Body of pancreas (tissue), 4 donors: ENCODE data around the gene KMT2B. TPM values are rescaled to one million over a fixed set of nuclear protein-coding genes. Genes with fewer than 3 reads are reported as not detected.

Experiments
- ATAC-seq: fragments of 150-250 bp; one replicate; pipeline ENCODE4 v1.9.1; 2016
- DNase-seq, 4 donors: peaks; one replicate each; pipeline ENCODE4 v3.0.0-alpha.2; 2019
- H3K27ac ChIP-seq, 4 donors: fragments of 200-600 bp; sonication (generic); 1 replicate in 3 of 4; 2 replicates in 1 of 4; pipeline versions ENCODE4 v1.5.1 to v1.6.1; 2016 to 2019; ENCODE audit warnings: mild to moderate bottlenecking in 1 of 4, mixed read lengths in 1 of 4, moderate library complexity in 1 of 4
- H3K27me3 ChIP-seq, 2 donors: fragments of 200-600 bp; sonication (generic); one replicate each; pipeline ENCODE4 v1.6.0; 2016; ENCODE audit warnings: mild to moderate bottlenecking in 1 of 2
- H3K36me3 ChIP-seq, 2 donors: fragments of 200-600 bp; sonication (generic); replicated peaks in 1 of 2; 2 replicates each; pipeline ENCODE4 v1.5.1; 2016; ENCODE audit warnings: low read depth in 2 of 2; ENCODE audit not compliant: insufficient read depth in 1 of 2
- H3K4me1 ChIP-seq: fragments of 200-600 bp; sonication (generic); one replicate; pipeline ENCODE4 v1.6.0; 2016
- H3K4me3 ChIP-seq, 2 donors: fragments of 200-600 bp; sonication (generic); 1 replicate in 1 of 2; 2 replicates in 1 of 2; pipeline ENCODE4 v1.5.1; 2016 to 2019
- H3K9me3 ChIP-seq, 3 donors: fragments of 200-600 bp; sonication (generic); 1 replicate in 2 of 3; 2 replicates in 1 of 3; pipeline ENCODE4 v1.5.1; 2016
- POLR2A ChIP-seq, 3 donors: fragments of 450-650 bp; IDR thresholded peaks; one replicate each; pipeline ENCODE4 v1.6.1; 2016; ENCODE audit warnings: antibody characterized with exemption in 3 of 3, mild to moderate bottlenecking in 2 of 3
- WGBS, 2 donors: methylation state at CpG; one replicate each; pipeline ENCODE4 v1.1.5; 2017; 5-methylcytosine and 5-hydroxymethylcytosine counted together
- intact Hi-C: fragments of 100-400 bp; cut with DNase I; formaldehyde crosslinking; loops from one replicate; pipeline ENCODE4 v1.15.1; 2023
- total RNA-seq, 2 donors: library from RNA; depleted of rRNA; stranded (reverse); fragments of >200 nt; gene quantifications; one replicate each; pipeline ENCODE4 v1.1.0, GENCODE V29; 2016
- TF ChIP-seq, protein P1 (sequence below), 7 experiments: fragments of 450-650 bp in 4 of 7; fragments of 200-600 bp in 3 of 7; sonication (generic) in 3 of 7; IDR thresholded peaks; one replicate each; pipeline ENCODE4 v1.5.1; 2016 to 2019; ENCODE audit warnings: antibody characterized with exemption in 7 of 7

KMT2B gene
- total RNA-seq, 2 donors from 2014 or later = 18.7 to 31.6 TPM

DNA sequence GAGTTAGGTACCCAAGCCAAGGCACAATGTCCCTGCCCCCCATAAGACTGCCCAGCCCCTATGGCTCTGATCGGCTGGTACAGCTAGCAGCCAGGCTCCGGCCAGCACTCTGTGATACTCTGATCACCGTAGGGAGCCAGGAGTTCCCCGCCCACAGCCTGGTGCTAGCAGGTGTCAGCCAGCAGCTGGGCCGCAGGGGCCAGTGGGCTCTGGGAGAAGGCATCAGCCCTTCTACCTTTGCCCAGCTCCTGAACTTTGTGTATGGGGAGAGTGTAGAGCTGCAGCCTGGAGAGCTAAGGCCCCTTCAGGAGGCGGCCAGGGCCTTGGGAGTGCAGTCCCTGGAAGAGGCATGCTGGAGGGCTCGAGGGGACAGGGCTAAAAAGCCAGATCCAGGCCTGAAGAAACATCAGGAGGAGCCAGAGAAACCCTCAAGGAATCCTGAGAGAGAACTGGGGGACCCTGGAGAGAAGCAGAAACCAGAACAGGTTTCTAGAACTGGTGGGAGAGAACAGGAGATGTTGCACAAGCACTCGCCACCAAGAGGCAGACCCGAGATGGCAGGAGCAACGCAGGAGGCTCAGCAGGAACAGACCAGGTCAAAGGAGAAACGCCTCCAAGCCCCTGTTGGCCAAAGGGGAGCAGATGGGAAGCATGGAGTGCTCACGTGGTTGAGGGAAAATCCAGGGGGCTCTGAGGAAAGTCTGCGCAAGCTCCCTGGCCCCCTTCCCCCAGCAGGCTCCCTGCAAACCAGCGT is 3.0 kb upstream of the KMT2B start:
- Histone ChIP-seq H3K27ac (no peak overlapping the region), H3K9me3 (no peaks in the 10 kb centered on the region), H3K27me3 (no peaks in the 10 kb centered on the region), H3K4me1 (peaks cover 30% of the 10 kb centered on the region), H3K36me3 (no peaks in the 10 kb centered on the region), H3K4me3 (no peak overlapping the region)
- no peak for TF ChIP-seq POLR2A (IDR thresholded peaks at IDR 0.05)
- TF ChIP-seq, protein P1, sequence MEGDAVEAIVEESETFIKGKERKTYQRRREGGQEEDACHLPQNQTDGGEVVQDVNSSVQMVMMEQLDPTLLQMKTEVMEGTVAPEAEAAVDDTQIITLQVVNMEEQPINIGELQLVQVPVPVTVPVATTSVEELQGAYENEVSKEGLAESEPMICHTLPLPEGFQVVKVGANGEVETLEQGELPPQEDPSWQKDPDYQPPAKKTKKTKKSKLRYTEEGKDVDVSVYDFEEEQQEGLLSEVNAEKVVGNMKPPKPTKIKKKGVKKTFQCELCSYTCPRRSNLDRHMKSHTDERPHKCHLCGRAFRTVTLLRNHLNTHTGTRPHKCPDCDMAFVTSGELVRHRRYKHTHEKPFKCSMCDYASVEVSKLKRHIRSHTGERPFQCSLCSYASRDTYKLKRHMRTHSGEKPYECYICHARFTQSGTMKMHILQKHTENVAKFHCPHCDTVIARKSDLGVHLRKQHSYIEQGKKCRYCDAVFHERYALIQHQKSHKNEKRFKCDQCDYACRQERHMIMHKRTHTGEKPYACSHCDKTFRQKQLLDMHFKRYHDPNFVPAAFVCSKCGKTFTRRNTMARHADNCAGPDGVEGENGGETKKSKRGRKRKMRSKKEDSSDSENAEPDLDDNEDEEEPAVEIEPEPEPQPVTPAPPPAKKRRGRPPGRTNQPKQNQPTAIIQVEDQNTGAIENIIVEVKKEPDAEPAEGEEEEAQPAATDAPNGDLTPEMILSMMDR (IDR thresholded peaks at IDR 0.05) = no peak
- no peak for DNase-seq
- 73 to 77% methylated on average over 9 to 11 of the region's 14 CpGs for WGBS, 2 donors
- intact Hi-C loops = loop anchor here (10.0 kb wide), 1 partner anchor 160 kb away; no protein-coding TSS in a partner anchor
- no peak for ATAC-seq

DNA sequence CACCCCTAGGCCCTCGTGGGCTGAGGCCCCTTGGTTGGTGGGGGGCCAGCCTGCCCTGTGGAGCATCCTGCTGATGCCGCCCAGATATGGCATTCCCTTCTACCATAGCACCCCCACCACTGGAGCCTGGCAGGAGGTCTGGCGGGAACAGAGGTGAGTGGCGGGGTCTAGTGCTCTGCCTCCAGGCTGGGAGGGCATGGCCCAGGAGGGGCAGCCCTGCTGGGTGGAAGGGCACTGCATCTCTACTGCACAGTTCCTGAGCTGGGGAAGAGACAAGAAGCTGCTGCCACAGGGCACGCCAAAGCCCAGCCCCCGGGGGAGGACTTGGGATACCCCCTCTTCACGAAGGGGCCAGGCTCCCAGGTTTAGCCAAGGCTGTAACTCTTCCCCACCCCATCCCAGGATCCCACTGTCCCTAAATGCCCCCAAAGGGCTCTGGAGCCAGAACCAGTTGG is 2.4 kb upstream of the KMT2B start:
- peaks cover 2 to 4% of the 10 kb centered on the region in 2 donors for H3K36me3 ChIP-seq
- WGBS, 2 donors = 74 to 88% methylated on average over 5 of the region's 7 CpGs
- H3K27me3 ChIP-seq = no peaks in the 10 kb centered on the region
- TF ChIP-seq, protein P1 (IDR thresholded peaks at IDR 0.05) = no peak
- no peak for TF ChIP-seq POLR2A (IDR thresholded peaks at IDR 0.05)
- no peak overlapping the region for H3K4me3 ChIP-seq
- DNase-seq (no peak), ATAC-seq (no peak)
- H3K27ac ChIP-seq = peak overlapping the region in 3 of 4 donors; percentile 51 to 90 (median 85)
- no peaks in the 10 kb centered on the region for H3K9me3 ChIP-seq
- H3K4me1 ChIP-seq = peaks cover 34% of the 10 kb centered on the region
- intact Hi-C loops = loop anchor here (10.0 kb wide), 1 partner anchor 161 kb away; no protein-coding TSS in a partner anchor

DNA sequence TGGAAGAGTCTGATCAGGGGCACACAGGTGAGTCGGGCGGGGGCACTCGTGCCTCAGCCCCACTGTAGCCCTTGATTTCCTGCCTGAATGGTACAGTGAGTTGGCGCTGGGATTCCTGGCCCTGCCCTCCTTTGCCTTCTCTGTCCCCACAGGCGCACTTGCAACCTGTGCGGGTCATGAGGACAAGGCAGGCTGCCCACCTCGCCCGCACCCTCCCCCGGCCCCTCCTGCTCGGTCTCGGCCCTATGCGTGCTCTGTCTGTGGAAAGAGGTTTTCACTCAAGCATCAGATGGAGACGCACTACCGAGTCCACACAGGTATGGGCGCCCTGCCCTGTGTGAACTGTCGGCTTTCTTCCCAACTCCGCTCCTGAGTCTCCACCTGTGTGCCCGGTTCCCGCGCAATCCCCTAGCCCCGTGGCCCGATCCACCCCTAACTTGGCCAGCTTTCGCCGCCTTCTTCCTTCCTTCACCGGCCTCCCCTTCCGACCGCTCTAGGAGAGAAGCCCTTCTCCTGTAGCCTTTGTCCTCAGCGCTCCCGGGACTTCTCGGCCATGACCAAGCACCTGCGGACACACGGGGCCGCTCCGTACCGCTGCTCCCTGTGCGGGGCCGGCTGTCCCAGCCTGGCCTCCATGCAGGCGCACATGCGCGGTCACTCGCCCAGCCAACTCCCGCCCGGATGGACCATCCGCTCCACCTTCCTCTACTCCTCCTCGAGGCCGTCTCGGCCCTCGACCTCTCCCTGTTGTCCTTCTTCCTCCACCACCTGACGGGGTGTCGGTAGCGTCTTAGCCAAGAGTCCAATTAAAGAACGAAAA is 1.6 kb upstream of the KMT2B start:
- intact Hi-C loops = loop anchor here (10.0 kb wide), 1 partner anchor 161 kb away; no protein-coding TSS in a partner anchor
- Histone ChIP-seq H3K4me3 (peak overlapping the region; percentile 7 to 50), H3K27me3 (no peaks in the 10 kb centered on the region), H3K9me3 (no peaks in the 10 kb centered on the region), H3K4me1 (peaks cover 34% of the 10 kb centered on the region), H3K36me3 (peaks cover 2 to 4% of the 10 kb centered on the region in 2 donors), H3K27ac (peak overlapping the region; percentile 68 to 91 (median 88))
- peak; percentile 67 to 78 (median 72) for DNase-seq
- 0 to 1% methylated on average over 40 to 52 of the region's 52 CpGs for WGBS, 2 donors
- ATAC-seq = peak; percentile 24
- TF ChIP-seq, protein P1 (IDR thresholded peaks at IDR 0.05) = no peak
- peak in 2 of 3 donors; percentile 61 to 64 for TF ChIP-seq POLR2A (IDR thresholded peaks at IDR 0.05)

- H3K36me3 ChIP-seq = peaks cover 2 to 4% of the 10 kb centered on the region in 2 donors
- H3K27ac ChIP-seq = peak overlapping the region; percentile 68 to 91 (median 88)
- no peaks in the 10 kb centered on the region for H3K9me3 ChIP-seq
- WGBS, 2 donors = 0% methylated on average over 10 to 74 of the region's 77 CpGs
- peak in 1 of 3 donors; percentile 25 for TF ChIP-seq POLR2A (IDR thresholded peaks at IDR 0.05)
- TF ChIP-seq, protein P1 (IDR thresholded peaks at IDR 0.05) = peak; percentile 85 to 99 (median 93)
- DNase-seq (peak; percentile 96 to 98 (median 98)), ATAC-seq (peak; percentile 89)
- no peaks in the 10 kb centered on the region for H3K27me3 ChIP-seq
- intact Hi-C loops = loop anchor here (10.0 kb wide), 1 partner anchor 162 kb away; no protein-coding TSS in a partner anchor
- H3K4me3 ChIP-seq = peak overlapping the region; percentile 26 to 50
- peaks cover 34% of the 10 kb centered on the region for H3K4me1 ChIP-seq
These were observed 770 bp upstream of the KMT2B start for GRCh38 chr19:35716801-35717664.
